HFFc6 (cell line): ENCODE results near the gene ZDHHC19. TPM values are rescaled to one million over a fixed set of nuclear protein-coding genes. Genes with fewer than 3 reads are reported as not detected.

ENCODE experiments used
- DNase-seq: peaks from one replicate; pipeline ENCODE4 v3.0.0-alpha.2; 2018
- H3K27ac Mint-ChIP-seq: 2 replicates; pipeline ENCODE4 v1.8.0; 2020; ENCODE audit warnings: mild to moderate bottlenecking, mixed read lengths
- H3K27me3 Mint-ChIP-seq: 2 replicates; pipeline ENCODE4 v1.8.0; 2021; ENCODE audit warnings: mild to moderate bottlenecking, moderate library complexity, mixed read lengths; ENCODE audit not compliant: insufficient read depth
- H3K36me3 Mint-ChIP-seq: 2 replicates; pipeline ENCODE4 v1.8.0; 2021; ENCODE audit warnings: low read depth, mixed read lengths
- H3K4me1 Mint-ChIP-seq: 2 replicates; pipeline ENCODE4 v1.8.0; 2020; ENCODE audit warnings: low read depth, mixed read lengths
- H3K4me3 Mint-ChIP-seq: 2 replicates; pipeline ENCODE4 v1.8.0; 2020; ENCODE audit warnings: mild to moderate bottlenecking, moderate library complexity, mixed read lengths
- H3K9me3 Mint-ChIP-seq: 2 replicates; pipeline ENCODE4 v1.8.0; 2020; ENCODE audit warnings: mild to moderate bottlenecking, mixed read lengths
- total RNA-seq, 6 experiments: library from RNA; stranded (reverse); fragmentation: NEBNext Ultra II Directional; extraction: Animal tissue kit (Norgen Biotek cat#: 25700); gene quantifications; 2 replicates in 1 of 6; 3 replicates in 5 of 6; pipeline ENCODE4 v1.2.3, GENCODE V29; 2021
- TF ChIP-seq, protein P1 (sequence below): fragments of 200-600 bp; sonication (generic); IDR thresholded peaks from 2 replicates; pipeline ENCODE4 v1.5.0; 2021; ENCODE audit warnings: antibody characterized with exemption, mild to moderate bottlenecking

ZDHHC19 gene
- total RNA-seq, 6 experiments from 2014 or later: not detected

DNA sequence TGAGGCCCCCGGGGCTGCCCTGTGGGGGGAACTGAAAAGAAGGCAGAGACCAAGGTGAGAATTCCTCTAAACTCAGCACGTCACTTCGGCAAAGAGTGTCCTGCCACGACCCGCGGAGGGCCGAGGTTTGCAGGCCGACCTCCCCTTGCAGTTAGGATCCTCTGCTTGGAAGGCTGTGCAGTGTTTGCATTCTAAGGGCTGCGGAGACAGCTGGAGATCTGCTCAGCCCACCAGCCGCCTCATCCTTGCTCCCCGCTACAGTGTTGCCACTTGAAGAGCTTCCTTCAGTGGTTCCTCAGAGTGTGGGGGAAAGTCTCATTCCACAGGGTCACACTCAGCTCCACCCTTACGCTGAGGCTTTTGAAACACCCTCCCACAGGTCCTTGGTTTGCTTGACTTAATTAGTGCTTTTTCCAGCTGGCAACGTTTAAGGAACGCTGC, 15.9 kb upstream of the ZDHHC19 start:
- TF ChIP-seq, protein P1, sequence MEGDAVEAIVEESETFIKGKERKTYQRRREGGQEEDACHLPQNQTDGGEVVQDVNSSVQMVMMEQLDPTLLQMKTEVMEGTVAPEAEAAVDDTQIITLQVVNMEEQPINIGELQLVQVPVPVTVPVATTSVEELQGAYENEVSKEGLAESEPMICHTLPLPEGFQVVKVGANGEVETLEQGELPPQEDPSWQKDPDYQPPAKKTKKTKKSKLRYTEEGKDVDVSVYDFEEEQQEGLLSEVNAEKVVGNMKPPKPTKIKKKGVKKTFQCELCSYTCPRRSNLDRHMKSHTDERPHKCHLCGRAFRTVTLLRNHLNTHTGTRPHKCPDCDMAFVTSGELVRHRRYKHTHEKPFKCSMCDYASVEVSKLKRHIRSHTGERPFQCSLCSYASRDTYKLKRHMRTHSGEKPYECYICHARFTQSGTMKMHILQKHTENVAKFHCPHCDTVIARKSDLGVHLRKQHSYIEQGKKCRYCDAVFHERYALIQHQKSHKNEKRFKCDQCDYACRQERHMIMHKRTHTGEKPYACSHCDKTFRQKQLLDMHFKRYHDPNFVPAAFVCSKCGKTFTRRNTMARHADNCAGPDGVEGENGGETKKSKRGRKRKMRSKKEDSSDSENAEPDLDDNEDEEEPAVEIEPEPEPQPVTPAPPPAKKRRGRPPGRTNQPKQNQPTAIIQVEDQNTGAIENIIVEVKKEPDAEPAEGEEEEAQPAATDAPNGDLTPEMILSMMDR: no peak
- Mint-ChIP-seq H3K4me3 (no peak overlapping the region; the same call in 1 of the 2 replicates), H3K4me1 (no peaks in the 10 kb centered on the region; the same call in 1 of the 2 replicates), H3K27me3 (peaks cover 11% of the 10 kb centered on the region), H3K27ac (no peak overlapping the region), H3K9me3 (no peaks in the 10 kb centered on the region), H3K36me3 (no peaks in the 10 kb centered on the region)
- DNase-seq: no peak

DNA sequence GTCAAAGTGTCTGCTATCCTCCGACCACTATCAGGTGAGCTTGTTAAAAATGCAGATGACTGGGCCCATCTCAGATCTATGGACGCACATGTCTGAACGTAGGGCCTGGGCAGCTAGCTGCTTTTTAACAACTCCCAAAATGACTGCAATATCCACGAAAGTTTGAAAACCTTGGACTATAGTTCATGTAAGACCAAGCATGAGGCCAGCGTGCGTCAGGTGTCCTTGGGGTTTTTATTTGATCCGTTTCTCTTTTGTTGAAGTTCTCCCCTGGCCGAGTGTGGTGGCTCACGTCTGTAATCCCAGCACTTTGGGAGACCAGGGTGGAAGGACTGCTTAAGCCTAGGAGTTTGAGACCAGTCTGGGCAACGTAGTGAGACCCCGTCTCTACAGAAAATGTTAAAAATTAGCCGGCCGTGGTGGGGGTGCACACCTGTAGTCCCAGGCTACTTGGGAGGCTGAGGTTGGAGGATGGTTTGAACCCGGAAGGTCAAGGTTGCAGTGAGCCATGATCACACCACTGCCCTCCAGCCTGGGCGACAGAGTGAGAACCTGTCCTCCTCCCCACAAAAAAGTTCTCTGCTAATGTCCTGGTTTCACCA, 14.7 kb upstream of the ZDHHC19 start:
- H3K4me1 Mint-ChIP-seq: no peaks in the 10 kb centered on the region; the same call in 1 of the 2 replicates
- peaks cover 11% of the 10 kb centered on the region for H3K27me3 Mint-ChIP-seq
- TF ChIP-seq, protein P1: no peak
- H3K36me3 Mint-ChIP-seq: no peaks in the 10 kb centered on the region
- no peak overlapping the region for H3K27ac Mint-ChIP-seq
- no peak for DNase-seq
- H3K4me3 Mint-ChIP-seq: no peak overlapping the region
- no peaks in the 10 kb centered on the region for H3K9me3 Mint-ChIP-seq

DNA sequence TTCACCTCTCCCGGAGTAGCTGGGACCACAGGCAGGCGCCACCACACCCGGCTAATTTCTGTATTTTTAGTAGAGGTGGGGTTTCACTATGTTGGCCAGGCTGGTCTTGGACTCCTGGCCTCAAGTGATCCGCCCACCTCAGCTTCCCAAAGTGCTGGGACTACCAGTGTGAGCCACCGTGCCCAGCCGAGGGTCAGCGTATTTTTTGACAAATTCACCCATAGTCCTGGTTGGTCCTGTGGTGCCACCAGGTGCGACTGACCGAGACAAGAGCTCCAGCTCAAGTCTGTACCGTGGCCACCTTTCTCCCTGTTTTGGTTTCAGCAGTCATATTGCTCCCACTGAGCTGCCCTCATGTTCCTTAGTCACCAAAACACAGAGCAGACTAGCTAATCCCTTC, 13.9 kb upstream of the ZDHHC19 start:
- peaks cover 11% of the 10 kb centered on the region for H3K27me3 Mint-ChIP-seq
- H3K4me3 Mint-ChIP-seq: no peak overlapping the region
- TF ChIP-seq, protein P1: no peak
- H3K36me3 Mint-ChIP-seq: no peaks in the 10 kb centered on the region
- no peak for DNase-seq
- no peaks in the 10 kb centered on the region for H3K9me3 Mint-ChIP-seq
- no peaks in the 10 kb centered on the region; the same call in 1 of the 2 replicates for H3K4me1 Mint-ChIP-seq
- no peak overlapping the region for H3K27ac Mint-ChIP-seq

DNA sequence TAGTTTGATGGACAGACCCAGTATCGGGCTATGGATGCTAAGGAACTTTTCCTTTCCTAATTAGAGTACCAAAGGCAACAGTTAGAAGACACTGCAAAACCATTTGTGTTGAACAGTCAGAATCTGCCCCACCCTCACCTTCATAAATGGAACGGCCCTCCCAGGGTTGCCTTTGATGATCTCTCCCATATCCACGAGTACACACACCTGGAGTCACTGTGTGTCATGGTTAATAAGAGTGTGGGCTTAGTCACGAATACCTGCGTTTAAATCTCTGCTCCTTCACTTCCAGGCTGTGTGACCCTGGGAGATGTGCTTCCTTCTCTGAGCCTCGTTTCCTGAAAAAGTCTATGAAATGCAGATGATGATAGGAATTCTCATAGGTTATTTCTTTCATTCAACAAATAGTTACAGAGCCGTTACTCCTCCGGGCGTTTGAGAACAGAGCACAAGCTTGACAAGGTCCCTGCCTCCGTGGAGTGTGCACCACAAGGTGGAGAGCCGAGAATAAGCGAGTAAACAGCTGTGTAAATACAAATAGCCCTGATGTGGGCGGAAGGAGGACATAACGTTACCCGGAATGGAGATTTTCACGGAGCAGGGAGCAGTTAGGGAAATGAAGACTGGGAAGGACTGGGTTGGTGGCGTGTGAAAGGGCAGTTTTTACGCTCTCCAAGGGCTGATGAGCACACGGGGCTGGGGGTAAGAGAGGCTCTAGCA, 11.8 kb upstream of the ZDHHC19 start:
- Mint-ChIP-seq H3K27me3 (peaks cover 8% of the 10 kb centered on the region), H3K9me3 (no peaks in the 10 kb centered on the region), H3K4me1 (peaks cover 11% of the 10 kb centered on the region), H3K27ac (no peak overlapping the region), H3K4me3 (no peak overlapping the region; the same call in 1 of the 2 replicates), H3K36me3 (no peaks in the 10 kb centered on the region)
- DNase-seq: no peak
- TF ChIP-seq, protein P1: no peak

DNA sequence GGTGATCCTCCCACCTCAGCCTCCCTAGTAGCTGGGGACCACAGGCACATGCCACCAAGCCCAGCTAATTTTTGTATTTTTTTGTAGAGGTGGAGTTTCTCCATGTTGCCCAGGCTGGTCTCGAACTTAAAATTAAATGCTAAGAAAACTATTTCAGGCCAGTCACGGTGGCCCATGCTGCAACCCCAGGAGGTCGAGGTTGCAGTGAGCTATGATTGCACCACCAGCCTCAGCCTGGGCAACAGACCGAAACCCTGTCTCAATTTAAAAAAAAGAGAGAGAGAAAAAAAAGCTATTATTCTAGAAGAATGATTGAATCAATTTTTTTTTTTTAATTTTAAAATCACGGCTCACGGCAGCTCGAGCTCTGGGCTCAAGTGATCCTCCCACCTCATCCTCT, 9.8 kb upstream of the ZDHHC19 start:
- no peak overlapping the region for H3K27ac Mint-ChIP-seq
- H3K9me3 Mint-ChIP-seq: no peaks in the 10 kb centered on the region
- no peak for DNase-seq
- no peaks in the 10 kb centered on the region for H3K36me3 Mint-ChIP-seq
- TF ChIP-seq, protein P1: no peak
- no peak overlapping the region for H3K4me3 Mint-ChIP-seq
- peaks cover 8% of the 10 kb centered on the region for H3K27me3 Mint-ChIP-seq
- peaks cover 11% of the 10 kb centered on the region for H3K4me1 Mint-ChIP-seq
